ENCODE results near the gene JAKMIP1. TPM values are rescaled to one million over a fixed set of nuclear protein-coding genes. Genes with fewer than 3 reads are reported as not detected.

Gene JAKMIP1
- total RNA-seq, 1 donor from 2014 or later = not detected

DNA sequence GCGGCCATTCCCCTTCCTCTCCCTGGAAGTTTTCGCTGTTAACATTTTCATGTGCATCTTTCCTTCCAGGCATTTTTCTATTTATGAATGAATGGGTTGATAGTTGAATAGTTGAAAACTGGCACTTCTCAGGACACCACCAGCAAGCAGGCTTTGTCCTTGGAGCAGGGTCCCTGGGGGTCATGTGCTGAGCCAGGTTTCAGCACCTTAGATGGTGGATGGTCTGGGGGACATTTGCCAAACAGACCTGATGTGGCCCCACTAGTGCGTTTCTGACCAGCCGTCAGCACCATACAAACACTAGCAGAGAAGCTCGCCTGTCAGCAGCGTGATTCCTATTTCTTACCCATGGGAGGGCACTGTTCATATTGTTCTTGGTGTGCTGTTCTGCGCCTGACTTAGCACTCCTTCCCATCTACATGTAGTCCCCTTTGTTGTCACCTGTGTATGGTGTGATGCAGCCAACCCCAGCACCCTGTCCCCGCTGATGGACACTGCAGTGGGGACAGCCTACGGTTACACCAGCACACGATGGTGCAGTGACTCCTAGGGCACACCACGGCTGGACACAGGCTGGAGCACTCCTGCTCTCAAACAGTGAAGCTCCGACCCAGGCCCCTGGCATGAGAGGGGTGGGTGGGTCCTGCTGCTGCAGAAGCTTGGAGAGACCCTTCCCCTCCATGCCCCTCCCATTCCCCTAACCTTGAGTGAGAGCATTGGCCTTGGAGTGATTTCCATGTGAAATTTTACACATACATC, 42.1 kb upstream of the JAKMIP1 start:
- H3K9me3 Mint-ChIP-seq (ENCODE audit: unreplicated experiment) = peaks cover 4% of the 10 kb centered on the region
- H3K4me1 Mint-ChIP-seq (ENCODE audit: unreplicated experiment) = no peaks in the 10 kb centered on the region
- H3K36me3 Mint-ChIP-seq (ENCODE audit: low read depth, unreplicated experiment) = peaks cover 6% of the 10 kb centered on the region
- TF ChIP-seq, protein P1, sequence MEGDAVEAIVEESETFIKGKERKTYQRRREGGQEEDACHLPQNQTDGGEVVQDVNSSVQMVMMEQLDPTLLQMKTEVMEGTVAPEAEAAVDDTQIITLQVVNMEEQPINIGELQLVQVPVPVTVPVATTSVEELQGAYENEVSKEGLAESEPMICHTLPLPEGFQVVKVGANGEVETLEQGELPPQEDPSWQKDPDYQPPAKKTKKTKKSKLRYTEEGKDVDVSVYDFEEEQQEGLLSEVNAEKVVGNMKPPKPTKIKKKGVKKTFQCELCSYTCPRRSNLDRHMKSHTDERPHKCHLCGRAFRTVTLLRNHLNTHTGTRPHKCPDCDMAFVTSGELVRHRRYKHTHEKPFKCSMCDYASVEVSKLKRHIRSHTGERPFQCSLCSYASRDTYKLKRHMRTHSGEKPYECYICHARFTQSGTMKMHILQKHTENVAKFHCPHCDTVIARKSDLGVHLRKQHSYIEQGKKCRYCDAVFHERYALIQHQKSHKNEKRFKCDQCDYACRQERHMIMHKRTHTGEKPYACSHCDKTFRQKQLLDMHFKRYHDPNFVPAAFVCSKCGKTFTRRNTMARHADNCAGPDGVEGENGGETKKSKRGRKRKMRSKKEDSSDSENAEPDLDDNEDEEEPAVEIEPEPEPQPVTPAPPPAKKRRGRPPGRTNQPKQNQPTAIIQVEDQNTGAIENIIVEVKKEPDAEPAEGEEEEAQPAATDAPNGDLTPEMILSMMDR (IDR thresholded peaks at IDR 0.05; ENCODE audit: unreplicated experiment) = no peak
- H3K27ac Mint-ChIP-seq (ENCODE audit: unreplicated experiment) = no peak overlapping the region
- peaks cover 5% of the 10 kb centered on the region for H3K27me3 Mint-ChIP-seq (ENCODE audit: unreplicated experiment)
- H3K4me3 Mint-ChIP-seq (ENCODE audit: unreplicated experiment) = no peak overlapping the region
- DNase-seq (ENCODE audit: low spot score) = no peak

DNA sequence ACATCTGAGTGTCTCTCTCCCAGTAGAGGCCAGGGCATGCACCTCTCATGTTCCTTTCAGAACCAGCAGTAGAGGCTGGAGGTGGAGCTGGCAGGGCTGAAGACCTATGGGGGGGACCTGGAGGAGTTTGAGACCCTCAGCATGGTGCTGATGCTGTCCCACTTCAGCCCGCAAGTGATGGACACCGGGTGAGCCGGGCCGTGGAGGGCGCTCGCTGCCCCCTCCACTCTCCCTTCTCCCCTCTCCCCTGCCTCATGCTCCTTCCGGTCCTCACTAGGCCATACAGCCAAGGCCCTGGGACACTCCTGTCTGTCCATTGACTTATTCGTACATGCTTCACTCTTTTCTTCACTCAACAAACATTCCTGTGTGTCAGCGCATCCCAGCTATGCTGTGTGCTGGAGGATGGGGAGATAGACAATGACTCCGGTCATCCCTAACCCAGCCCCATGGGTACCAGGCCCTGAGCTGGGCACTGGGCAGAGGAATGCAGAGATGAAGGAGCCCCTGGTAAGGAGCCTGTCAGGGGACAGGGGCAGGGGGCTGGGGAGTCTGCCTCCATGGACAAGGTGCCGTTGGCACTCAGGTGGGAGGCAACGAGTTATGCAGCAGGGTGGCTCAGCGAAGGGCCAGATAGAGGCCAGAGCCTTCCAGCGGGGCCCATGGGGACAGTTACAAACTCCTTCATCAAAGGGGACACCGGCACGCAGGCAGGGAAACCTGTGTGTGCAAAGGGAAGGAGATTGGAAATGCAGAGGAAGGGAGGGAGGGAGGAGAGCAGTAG, 40.9 kb upstream of the JAKMIP1 start:
- peaks cover 6% of the 10 kb centered on the region for H3K36me3 Mint-ChIP-seq (ENCODE audit: low read depth, unreplicated experiment)
- no peak for DNase-seq (ENCODE audit: low spot score)
- H3K27ac Mint-ChIP-seq (ENCODE audit: unreplicated experiment) = no peak overlapping the region
- H3K9me3 Mint-ChIP-seq (ENCODE audit: unreplicated experiment) = peaks cover 4% of the 10 kb centered on the region
- no peaks in the 10 kb centered on the region for H3K4me1 Mint-ChIP-seq (ENCODE audit: unreplicated experiment)
- TF ChIP-seq, protein P1 (IDR thresholded peaks at IDR 0.05; ENCODE audit: unreplicated experiment) = no peak
- H3K4me3 Mint-ChIP-seq (ENCODE audit: unreplicated experiment) = no peak overlapping the region
- H3K27me3 Mint-ChIP-seq (ENCODE audit: unreplicated experiment) = peaks cover 5% of the 10 kb centered on the region

DNA sequence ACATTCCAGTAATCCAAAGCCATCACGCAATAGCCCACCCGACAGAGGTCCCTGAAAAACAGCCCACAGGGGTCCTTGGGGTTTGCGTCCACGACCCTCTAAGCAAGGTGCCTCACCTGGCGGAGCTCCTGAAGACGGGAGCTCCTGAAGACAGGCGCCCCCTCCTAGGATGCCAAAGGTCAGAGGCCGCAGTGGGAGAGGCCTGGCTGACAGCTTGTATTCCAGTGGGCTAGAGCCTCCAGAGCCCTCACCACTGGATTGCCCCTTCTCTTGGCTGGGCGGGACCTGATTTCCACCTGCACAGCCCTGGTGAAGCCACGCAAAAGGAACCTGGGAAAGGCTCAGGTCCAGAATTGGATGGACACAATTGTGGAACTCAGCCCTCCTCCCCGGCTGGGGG, 39.6 kb upstream of the JAKMIP1 start:
- DNase-seq (ENCODE audit: low spot score) = no peak
- H3K27ac Mint-ChIP-seq (ENCODE audit: unreplicated experiment) = no peak overlapping the region
- H3K4me1 Mint-ChIP-seq (ENCODE audit: unreplicated experiment) = no peaks in the 10 kb centered on the region
- peaks cover 6% of the 10 kb centered on the region for H3K27me3 Mint-ChIP-seq (ENCODE audit: unreplicated experiment)
- H3K4me3 Mint-ChIP-seq (ENCODE audit: unreplicated experiment) = no peak overlapping the region
- H3K36me3 Mint-ChIP-seq (ENCODE audit: low read depth, unreplicated experiment) = peaks cover 5% of the 10 kb centered on the region
- TF ChIP-seq, protein P1 (IDR thresholded peaks at IDR 0.05; ENCODE audit: unreplicated experiment) = no peak
- H3K9me3 Mint-ChIP-seq (ENCODE audit: unreplicated experiment) = peaks cover 4% of the 10 kb centered on the region

DNA sequence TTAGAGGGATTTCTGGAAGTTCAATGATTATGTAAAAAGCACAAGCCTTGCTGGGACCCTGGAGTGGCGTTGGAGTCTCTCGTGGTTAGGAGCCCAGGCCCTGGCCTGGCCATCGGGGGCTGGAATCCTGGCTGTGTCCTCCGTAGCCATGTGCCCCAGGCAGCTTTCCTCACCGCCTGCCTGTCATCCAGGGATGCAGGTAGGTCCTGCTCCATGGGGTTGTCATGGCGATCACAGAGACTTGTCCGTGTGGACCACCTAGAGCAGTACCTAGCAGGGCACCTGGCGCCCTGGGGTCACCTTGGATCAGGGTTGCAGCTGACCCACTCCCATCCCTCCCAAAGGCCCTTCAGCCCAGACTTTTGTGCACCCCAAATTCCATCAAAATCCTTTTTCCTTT, 39.1 kb upstream of the JAKMIP1 start:
- DNase-seq (ENCODE audit: low spot score) = no peak
- Mint-ChIP-seq H3K4me3 (ENCODE audit: unreplicated experiment) (no peak overlapping the region), H3K27me3 (ENCODE audit: unreplicated experiment) (peaks cover 4% of the 10 kb centered on the region), H3K9me3 (ENCODE audit: unreplicated experiment) (no peaks in the 10 kb centered on the region), H3K27ac (ENCODE audit: unreplicated experiment) (no peak overlapping the region), H3K36me3 (ENCODE audit: low read depth, unreplicated experiment) (no peaks in the 10 kb centered on the region), H3K4me1 (ENCODE audit: unreplicated experiment) (no peaks in the 10 kb centered on the region)
- TF ChIP-seq, protein P1 (IDR thresholded peaks at IDR 0.05; ENCODE audit: unreplicated experiment) = no peak
